AG20443 (cell line): Measurements from ENCODE around the gene EFL1.
A peak's percentile ranks its signal among the peaks of the same experiment; 100 is the strongest.
"Not testable (repeated sequence)": the region's sequence is repeated elsewhere in the genome, so short reads cannot be mapped to it uniquely, and the experiment has no call there.

ENCODE experiments used
- DNase-seq: peaks from one replicate; pipeline ENCODE4 v3.0.0; 2012; ENCODE audit warnings: low spot score, mixed read lengths

The EFL1 gene

GRCh38 chr15:82275410-82275809, 12.9 kb upstream of the EFL1 start:
- DNase-seq, result no peak

GRCh38 chr15:82272154-82272553, 9.6 kb upstream of the EFL1 start:
- no peak for DNase-seq

GRCh38 chr15:82268454-82268853, 5.9 kb upstream of the EFL1 start:
- DNase-seq, result not testable (repeated sequence)

- DNase-seq, result not testable (repeated sequence)
These were observed 4.6 kb upstream of the EFL1 start for GRCh38 chr15:82267137-82267536.

- no peak for DNase-seq
These were observed 816 bp upstream of the EFL1 start for GRCh38 chr15:82263350-82263749.

- peak; percentile 67 for DNase-seq
These were observed 740 bp downstream of the EFL1 start for GRCh38 chr15:82261566-82262421.

GRCh38 chr15:82248261-82248660, 14.3 kb downstream of the EFL1 start:
- DNase-seq, result not testable (repeated sequence)

- DNase-seq, result not testable (repeated sequence)
These were observed 16.6 kb downstream of the EFL1 start for GRCh38 chr15:82245956-82246355.

- not testable (repeated sequence) for DNase-seq
These were observed 18.9 kb downstream of the EFL1 start for GRCh38 chr15:82243644-82244043.

DNA sequence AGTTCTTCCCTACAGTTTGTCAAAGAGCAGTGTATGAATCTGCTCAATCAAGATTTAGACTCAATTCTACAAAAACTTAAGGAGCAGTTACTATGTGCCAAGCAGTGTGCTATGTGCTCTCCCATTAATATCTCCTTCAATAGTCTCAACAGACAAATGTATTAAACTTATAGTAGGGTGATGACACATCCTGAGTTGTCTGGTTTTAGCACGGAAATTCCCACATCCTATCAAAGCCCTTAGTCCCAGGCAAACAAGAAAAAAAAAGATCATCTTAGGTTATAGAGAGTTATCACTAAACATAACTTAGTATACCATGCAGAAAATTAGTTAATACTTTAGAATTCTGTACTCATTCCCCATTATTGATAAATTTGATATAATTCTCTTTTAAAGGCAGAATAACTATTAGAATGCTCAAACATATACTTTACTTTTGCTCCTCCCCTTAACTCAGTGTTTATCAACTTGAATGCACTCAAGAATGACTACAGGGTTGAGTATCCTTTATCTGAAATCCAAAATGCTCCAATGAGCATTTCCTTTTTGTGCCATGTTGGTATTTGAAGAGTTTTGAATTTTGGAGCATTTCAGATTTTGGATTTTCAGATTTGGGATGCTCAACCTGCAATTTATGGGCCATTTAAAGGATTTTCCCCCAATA, 20.6 kb downstream of the EFL1 start:
- not testable (repeated sequence) for DNase-seq

GRCh38 chr15:82239685-82240391, 22.7 kb downstream of the EFL1 start:
- DNase-seq, result no peak

- not testable (repeated sequence) for DNase-seq
These were observed 24.5 kb downstream of the EFL1 start for GRCh38 chr15:82237944-82238534.

DNA sequence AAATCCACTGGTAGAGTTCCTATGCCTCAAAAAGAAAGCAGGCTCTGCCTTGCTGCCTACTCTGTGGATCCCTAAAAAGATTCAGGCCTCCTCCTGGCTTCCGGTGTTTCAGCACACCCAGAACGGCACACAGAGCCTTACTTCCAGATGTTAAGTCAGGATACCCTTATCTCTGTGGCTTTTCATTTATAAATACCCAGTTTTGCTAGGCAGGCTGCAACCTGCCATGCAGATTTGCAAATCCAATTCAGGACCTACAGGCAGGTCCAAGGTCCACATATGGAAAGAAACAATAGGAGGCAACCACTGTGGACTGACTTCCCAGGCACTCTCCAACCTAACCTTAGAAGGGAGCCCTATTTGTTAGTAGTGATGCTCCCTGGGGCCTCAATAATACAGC, 30.7 kb downstream of the EFL1 start:
- DNase-seq, result no peak

GRCh38 chr15:82231233-82231632, 31.3 kb downstream of the EFL1 start:
- DNase-seq, result no peak

- no peak for DNase-seq
These were observed 33.8 kb downstream of the EFL1 start for GRCh38 chr15:82228750-82229149.

DNA sequence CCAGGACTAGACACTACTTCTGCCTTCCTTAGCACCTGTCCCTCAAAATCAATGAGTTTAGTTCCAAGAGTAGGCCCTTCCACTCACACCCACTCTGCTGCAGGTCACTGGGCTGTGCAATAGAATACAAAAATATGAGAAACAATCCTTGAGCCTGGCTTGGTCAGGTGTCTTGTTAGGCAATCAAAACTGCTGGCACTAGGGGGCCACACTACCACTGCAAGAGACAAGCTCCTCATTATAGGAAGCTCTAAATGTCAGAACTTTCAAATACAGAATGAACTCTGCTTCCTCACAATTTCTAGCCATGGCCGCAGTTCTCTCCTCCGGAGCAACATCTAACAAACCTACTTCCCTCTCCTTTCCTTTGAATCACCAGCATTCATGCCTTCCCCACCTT, 41.0 kb downstream of the EFL1 start:
- DNase-seq, result peak; percentile 6

GRCh38 chr15:82216092-82216491, 46.4 kb downstream of the EFL1 start:
- not testable (repeated sequence) for DNase-seq

DNA sequence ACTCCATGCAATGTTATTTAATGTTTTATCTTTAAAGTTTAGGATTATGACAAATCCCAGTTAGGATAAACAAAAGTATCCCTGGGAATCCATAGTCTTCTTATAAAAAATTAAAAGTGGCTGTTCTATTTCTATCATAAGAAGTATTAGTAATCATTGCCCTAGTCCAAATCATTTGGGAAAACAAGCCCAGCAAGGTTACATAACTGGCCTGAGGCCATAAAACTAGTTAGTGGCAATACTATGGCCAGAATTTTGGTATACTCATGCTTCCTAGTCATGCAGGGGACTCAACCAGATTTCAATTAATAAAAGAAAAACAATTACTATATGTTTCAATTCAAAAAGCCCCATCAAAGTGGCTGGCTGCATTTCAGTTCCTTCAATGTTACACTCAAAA, 50.3 kb downstream of the EFL1 start:
- not testable (repeated sequence) for DNase-seq

DNA sequence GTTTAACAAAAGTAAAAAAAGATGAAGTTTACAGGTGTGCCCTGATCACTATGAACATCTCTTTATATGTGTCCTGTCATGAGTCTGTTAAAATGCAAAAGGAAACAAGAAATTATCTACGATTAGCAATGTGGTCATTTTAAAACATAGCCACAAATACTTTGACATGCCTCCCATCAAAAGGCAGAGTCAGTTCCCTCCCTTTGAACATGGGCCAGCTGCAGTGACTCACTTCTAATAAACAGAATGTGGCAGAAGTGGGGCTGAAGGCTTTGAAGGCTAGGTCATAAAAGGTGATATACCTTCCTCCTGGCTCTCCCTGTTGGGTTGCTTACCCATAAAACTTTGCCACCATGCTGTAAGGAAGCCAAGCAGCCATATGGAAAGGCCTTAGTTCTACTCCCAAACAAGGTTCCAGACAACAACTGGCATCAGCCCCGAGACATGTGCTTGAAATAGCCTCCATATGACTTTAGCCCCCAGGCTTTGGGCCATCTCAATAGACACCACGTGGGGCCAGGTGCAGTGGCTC, 52.4 kb downstream of the EFL1 start:
- DNase-seq, result not testable (repeated sequence)

GRCh38 chr15:82204575-82204974, 58.0 kb downstream of the EFL1 start:
- not testable (repeated sequence) for DNase-seq

GRCh38 chr15:82197733-82198594, 64.6 kb downstream of the EFL1 start:
- DNase-seq, result peak; percentile 83
